Neural crest cell (in vitro differentiated cells): ENCODE measurements around the gene EXOC6B. TPM values are rescaled to one million over a fixed set of nuclear protein-coding genes. Genes with fewer than 3 reads are reported as not detected.

Experiments used
- DNase-seq: peaks from one replicate; pipeline ENCODE4 v3.0.0; 2021; ENCODE audit warnings: low read depth, mixed read lengths, low spot score
- H3K27ac Mint-ChIP-seq: one replicate; pipeline ENCODE4 v1.8.0; 2021; ENCODE audit warnings: mild to moderate bottlenecking, mixed read lengths; ENCODE audit not compliant: unreplicated experiment
- H3K27me3 Mint-ChIP-seq: 2 replicates; pipeline ENCODE4 v1.8.0; 2021; ENCODE audit warnings: low read depth, mild to moderate bottlenecking, mixed read lengths
- H3K36me3 Mint-ChIP-seq: 2 replicates; pipeline ENCODE4 v1.8.0; 2021; ENCODE audit warnings: low read depth, mild to moderate bottlenecking, mixed read lengths
- H3K4me1 Mint-ChIP-seq: 2 replicates; pipeline ENCODE4 v1.8.0; 2021; ENCODE audit warnings: mixed read lengths
- H3K4me3 Mint-ChIP-seq: one replicate; pipeline ENCODE4 v1.8.0; 2021; ENCODE audit warnings: mild to moderate bottlenecking, mixed read lengths
- H3K9me3 Mint-ChIP-seq: 2 replicates; pipeline ENCODE4 v1.8.0; 2021; ENCODE audit warnings: mixed read lengths
- CTCF ChIP-seq: fragments of 200-600 bp; sonication (generic); conservative IDR thresholded peaks from 2 replicates; pipeline ENCODE4 v1.5.0; 2021; ENCODE audit warnings: antibody characterized with exemption, mild to moderate bottlenecking
- total RNA-seq: library from RNA; stranded (reverse); gene quantifications from 2 replicates; pipeline ENCODE4 v1.2.1, GENCODE V29; 2021

EXOC6B gene
- total RNA-seq, 1 donor from 2014 or later: 28.2 TPM

GRCh38 chr2:72515696-72516095, 310.1 kb downstream of the EXOC6B start:
- H3K4me3 Mint-ChIP-seq: no peak overlapping the region
- H3K36me3 Mint-ChIP-seq: peaks cover 3% of the 10 kb centered on the region
- no peaks in the 10 kb centered on the region for H3K9me3 Mint-ChIP-seq
- H3K4me1 Mint-ChIP-seq: no peaks in the 10 kb centered on the region
- H3K27ac Mint-ChIP-seq: no peak overlapping the region
- no peak for TF ChIP-seq CTCF
- no peak for DNase-seq
- no peaks in the 10 kb centered on the region for H3K27me3 Mint-ChIP-seq

- H3K27ac Mint-ChIP-seq: no peak overlapping the region
- H3K9me3 Mint-ChIP-seq: no peaks in the 10 kb centered on the region
- H3K27me3 Mint-ChIP-seq: no peaks in the 10 kb centered on the region
- H3K4me1 Mint-ChIP-seq: no peaks in the 10 kb centered on the region
- peaks cover 3% of the 10 kb centered on the region for H3K36me3 Mint-ChIP-seq
- no peak overlapping the region for H3K4me3 Mint-ChIP-seq
- DNase-seq: no peak
- TF ChIP-seq CTCF: no peak
Observed at GRCh38 chr2:72513011-72513410, 312.8 kb downstream of the EXOC6B start.

- H3K4me1 Mint-ChIP-seq: no peaks in the 10 kb centered on the region
- TF ChIP-seq CTCF: no peak
- no peak for DNase-seq
- no peaks in the 10 kb centered on the region for H3K27me3 Mint-ChIP-seq
- no peak overlapping the region for H3K27ac Mint-ChIP-seq
- no peaks in the 10 kb centered on the region for H3K9me3 Mint-ChIP-seq
- H3K4me3 Mint-ChIP-seq: no peak overlapping the region
- peaks cover 3% of the 10 kb centered on the region for H3K36me3 Mint-ChIP-seq
Observed at GRCh38 chr2:72512376-72512775, 313.5 kb downstream of the EXOC6B start.

- Mint-ChIP-seq H3K27me3 (no peaks in the 10 kb centered on the region), H3K4me1 (no peaks in the 10 kb centered on the region), H3K27ac (no peak overlapping the region), H3K4me3 (no peak overlapping the region), H3K9me3 (no peaks in the 10 kb centered on the region), H3K36me3 (peaks cover 3% of the 10 kb centered on the region)
- no peak for TF ChIP-seq CTCF
- DNase-seq: no peak
Observed at GRCh38 chr2:72511906-72512305, 313.9 kb downstream of the EXOC6B start.

- no peak for TF ChIP-seq CTCF
- H3K27me3 Mint-ChIP-seq: no peaks in the 10 kb centered on the region
- no peaks in the 10 kb centered on the region for H3K4me1 Mint-ChIP-seq
Observed at GRCh38 chr2:72497763-72498162, 328.1 kb downstream of the EXOC6B start.

GRCh38 chr2:72496479-72496878, 329.4 kb downstream of the EXOC6B start:
- Mint-ChIP-seq H3K27ac (no peak overlapping the region), H3K4me1 (no peaks in the 10 kb centered on the region), H3K36me3 (peaks cover 11% of the 10 kb centered on the region), H3K27me3 (no peaks in the 10 kb centered on the region), H3K9me3 (no peaks in the 10 kb centered on the region), H3K4me3 (no peak overlapping the region)
- TF ChIP-seq CTCF: no peak
- no peak for DNase-seq

More at GRCh38 chr2:72497763-72498162, 328.1 kb downstream of the EXOC6B start:
- Mint-ChIP-seq H3K27ac (no peak overlapping the region), H3K9me3 (no peaks in the 10 kb centered on the region), H3K4me3 (no peak overlapping the region), H3K36me3 (peaks cover 11% of the 10 kb centered on the region)
- DNase-seq: no peak
